CD4-positive, alpha-beta T cell treated with Interferon gamma for 1 hour (primary cell): Measurements from ENCODE around the gene CLEC2L.
"Not testable (repeated sequence)": the region's sequence is repeated elsewhere in the genome, so short reads cannot be mapped to it uniquely, and the experiment has no call there.

Experiments used
- DNase-seq: peaks from one replicate; pipeline ENCODE4 v3.0.0-alpha.2; 2020

The CLEC2L gene

DNA sequence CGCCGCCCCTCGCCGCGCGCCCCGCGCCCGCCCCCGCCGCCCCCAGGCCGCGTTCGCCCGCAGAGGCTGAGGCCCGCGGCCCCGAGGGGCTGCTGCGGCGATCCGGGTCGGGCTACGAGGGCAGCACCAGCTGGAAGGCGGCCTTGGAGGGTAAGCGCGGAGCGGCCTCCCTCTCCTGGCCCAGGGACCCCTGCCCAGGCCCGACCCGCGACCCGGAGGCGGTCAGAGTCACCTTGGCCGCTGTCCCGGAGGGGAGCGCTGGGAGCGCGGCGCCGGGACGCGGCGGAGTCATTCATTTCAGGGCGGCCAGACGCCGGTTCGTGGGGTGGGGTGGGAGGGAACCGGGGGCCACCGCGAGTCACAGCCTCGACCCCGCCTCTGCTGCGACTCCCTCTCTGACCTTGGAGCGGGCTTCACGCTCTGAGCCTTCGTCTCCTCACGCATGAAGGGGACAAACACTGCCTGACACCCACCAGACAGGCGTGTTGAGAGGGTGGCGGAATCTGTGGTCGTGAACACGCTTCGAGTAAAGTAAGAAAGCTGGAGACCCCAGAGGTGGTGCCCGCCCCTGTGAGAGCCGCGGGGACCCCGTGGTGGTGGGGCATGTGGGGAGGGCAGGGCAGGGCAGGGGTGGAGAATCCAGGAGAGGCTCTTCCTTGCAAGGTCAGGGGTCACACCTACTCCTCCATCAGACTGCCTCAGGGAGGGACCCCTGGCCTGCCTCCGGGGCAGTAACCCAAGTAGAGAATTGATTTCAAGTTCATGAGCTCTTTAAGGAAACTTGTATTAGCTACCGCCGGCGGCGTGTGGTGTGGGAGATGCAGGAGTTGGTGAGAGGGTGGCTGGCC, 707 bp downstream of the CLEC2L start:
- DNase-seq = no peak

DNA sequence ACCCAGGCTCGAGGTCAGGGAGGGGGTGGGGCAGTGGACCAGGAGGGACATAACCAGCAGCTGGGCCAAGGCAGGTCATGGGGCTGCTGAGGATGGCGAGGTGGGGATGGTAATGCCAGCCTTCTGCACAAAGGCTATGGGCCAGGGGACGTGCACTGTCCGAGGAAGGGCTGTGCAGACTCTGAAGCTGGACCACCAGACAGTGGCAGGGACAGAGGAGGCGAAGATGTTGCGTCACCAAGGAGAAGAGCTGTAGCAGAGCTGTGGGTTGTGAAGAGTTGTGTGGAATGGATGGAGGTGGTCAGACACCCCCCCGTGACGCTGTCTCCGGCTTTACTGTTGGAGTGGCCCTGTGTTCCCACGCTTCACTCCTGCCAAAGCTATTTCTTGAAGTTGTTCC, 1.8 kb downstream of the CLEC2L start:
- no peak for DNase-seq

DNA sequence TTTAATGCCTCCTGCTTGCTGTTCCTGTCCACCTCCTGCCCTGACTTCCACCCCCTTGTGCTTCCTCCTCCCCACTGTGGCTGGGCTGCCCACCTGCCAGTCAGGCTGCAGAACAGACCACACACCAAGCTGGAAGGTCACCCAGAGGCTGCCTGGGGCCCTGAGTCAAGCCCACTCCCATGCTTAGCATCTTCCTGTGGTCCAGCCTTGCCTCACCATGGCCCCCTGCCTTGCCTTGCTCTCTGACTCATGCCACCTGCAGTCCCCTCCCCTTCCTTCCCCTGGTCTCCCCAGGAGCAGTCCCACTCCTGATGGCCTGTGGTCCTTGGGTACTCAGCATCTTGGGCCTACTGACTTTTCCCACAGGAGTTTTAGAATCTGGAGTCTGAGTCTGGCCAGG, 2.3 kb downstream of the CLEC2L start:
- no peak for DNase-seq

DNA sequence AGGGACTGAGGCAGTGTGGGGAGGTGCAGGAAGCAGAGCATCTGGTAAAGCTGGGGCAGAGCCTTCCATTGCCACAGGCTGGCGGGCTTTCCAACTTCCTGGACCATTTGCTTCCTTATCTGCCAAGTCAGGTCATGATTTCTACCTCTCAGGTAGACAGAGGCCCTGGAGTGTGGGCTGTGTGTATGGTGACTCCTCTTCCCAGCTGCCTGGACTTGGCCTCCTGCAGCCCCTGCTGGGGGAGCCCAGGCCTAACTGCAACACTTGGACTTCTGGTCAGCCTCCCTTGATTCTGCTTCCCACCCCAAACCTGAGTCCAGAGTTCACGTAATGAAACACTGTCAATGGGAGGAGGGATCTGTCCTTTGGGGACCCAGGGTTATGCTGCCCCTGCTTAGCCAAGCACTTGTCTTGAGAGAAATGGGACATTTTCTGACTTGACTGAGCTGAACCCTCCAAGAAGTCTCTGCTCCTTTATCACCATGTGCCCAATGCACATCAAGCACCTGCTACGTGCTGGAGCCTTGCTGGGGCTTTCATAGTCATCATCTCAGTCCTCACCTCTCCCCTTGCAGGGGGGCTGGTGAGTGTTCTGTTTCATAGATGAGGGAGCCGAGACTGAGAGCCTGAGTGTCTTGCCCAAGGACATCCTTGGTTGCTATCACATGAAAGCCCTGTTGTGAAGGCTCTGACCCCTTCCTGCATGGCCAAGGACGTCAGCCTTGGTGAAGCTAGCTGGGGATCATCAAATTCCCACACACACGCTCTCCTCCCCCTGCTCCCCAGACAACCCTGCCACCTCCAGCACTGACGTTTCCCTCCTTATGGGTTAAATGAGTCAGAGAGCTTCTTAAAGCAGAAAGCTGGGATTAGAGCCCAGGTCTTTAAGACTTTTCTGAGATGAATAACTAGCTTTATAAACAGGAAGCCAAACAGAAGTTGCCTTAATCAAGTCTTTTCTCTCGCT, 3.4 kb downstream of the CLEC2L start:
- DNase-seq = no peak

DNA sequence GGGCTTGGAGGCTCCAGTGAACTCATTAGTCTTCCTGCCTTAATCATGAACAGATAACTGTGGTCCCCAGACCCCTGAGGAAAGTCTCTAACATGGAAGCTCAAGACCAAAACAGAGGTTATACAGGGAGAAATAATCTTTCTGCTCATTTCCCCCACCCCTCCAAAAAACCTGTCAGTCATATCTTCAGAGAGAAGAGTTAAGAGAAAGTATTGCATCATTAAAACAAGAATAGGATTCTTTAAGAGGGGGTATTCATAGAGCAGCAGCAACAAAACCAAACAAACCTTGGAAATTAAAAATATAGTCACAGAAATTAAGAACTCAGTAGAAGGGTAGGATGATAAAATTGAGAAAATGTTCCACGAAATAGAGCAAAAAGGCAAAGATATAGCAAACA, 7.6 kb downstream of the CLEC2L start:
- no peak for DNase-seq

DNA sequence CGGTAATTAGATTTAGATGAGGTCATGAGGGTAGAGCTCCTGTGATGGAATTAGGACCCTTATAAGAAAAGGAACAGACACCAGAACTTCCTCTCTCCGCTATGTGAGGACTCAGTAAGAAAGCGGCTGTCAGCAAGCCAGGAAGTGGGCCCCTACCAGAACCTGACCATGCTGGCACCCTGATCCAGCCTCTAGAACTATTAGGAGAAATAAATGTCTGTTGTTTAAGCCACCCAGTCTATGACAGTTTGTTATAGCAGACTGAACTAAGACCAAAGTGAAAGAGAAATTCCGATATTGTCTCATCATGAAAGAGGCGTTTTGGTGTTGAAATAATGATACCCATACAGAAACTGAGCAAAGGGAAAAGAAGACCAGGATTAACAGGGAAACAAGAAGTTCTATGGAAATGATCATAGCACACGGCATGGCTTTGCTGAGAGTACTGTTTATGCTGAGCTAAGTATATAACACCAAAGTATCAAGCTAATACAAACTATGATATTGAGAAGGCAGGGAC, 9.2 kb downstream of the CLEC2L start:
- DNase-seq = no peak

DNA sequence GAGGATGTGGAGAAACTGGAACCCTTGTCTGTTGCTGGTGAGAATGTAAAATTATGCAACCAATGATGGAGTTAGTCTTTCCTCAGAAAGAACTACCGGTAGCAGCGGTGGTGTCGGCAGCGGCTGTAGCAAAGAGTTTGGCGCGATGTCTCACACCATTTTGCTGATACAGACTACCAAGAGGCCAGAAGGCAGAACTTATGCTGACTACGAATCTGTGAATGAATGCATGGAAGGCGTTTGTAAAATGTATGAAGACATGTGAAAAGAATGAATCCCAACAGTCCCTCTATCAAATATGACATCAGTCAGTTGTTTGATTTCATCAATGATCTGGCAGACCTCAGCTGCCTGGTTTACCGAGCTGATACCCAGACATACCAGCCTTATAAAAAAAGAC, 10.6 kb downstream of the CLEC2L start:
- DNase-seq = no peak

DNA sequence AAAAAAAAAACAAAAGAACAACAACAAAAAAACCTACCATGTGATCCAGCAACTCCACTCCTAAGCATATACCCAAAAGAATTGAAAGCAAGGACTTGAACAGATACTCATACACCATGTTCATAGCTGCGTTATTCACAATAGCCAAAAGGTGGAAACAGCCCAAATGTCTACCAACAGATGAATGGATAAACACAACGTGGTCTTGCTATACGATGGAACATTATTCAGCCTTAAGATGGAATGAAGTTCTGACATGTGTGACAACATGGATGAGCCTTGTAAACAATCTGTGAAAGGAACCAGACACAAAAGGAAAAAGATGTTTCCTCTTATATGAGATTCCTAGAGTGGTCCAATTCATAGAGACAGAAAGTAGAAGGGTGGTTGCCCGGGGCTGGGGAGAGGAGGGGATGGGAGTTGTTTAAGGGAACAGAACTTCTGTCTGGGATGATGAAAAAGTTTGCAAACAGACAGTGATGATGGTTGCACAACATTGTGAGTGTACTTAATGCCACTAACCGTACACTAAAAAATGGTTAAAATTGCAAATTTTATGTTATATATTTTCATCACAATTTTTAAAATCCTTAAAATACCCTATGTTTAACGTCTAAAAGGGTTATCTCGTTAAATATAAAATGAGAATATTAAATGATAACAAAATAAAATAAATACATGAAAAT, 11.6 kb downstream of the CLEC2L start:
- DNase-seq = no peak

DNA sequence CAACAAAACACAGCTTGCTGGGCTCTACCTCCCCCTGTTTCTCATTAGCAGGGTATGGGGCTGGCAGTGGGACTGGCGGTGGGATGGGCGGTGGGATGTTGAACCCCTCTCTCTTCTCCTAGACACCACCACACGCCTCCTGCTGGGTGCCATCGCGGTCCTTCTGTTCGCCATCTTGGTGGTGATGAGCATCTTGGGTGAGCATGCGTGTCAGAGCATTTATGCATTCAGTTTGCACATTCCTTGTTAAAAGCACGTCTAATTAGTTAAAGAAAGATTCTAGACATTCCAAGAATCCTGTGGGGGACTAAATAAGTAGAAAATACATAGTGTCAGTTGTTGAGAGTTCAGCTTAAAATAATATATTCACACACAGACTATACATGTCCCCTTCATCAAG, 12.7 kb downstream of the CLEC2L start:
- DNase-seq = no peak

DNA sequence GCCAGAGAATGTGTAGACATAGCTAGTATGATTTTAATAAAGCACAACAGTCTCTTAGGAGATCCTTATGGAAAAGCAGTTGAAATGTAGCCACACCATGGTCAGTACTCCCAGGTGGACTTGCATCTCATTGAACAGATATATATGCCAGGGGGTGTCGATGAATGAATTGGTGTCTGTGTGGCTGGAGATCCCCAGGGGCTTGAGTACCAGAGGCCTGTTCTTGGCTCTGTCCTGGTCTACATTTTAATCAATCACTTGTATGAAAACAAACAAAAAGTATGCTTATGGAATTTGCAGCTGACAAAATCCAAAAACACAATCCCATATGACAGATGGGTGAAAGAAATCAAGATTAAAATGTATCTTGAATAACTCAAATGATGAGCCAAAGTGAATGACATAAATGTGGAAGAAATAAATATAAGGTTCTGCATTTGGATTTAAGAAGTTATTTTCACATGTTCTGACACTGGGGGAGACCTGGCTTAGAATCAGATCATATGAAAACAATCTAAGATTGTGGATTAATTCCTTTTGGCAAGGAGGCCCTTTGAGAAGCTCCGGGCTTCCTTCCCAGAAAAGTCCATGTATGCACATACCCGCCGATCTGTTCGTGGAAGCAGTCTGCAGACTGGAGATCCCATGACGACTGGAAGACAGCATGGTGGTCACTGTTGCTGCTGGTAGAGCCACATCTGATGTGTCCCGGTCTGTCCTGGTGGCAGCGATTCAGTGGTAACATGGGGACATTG, 15.6 kb downstream of the CLEC2L start:
- no peak for DNase-seq

DNA sequence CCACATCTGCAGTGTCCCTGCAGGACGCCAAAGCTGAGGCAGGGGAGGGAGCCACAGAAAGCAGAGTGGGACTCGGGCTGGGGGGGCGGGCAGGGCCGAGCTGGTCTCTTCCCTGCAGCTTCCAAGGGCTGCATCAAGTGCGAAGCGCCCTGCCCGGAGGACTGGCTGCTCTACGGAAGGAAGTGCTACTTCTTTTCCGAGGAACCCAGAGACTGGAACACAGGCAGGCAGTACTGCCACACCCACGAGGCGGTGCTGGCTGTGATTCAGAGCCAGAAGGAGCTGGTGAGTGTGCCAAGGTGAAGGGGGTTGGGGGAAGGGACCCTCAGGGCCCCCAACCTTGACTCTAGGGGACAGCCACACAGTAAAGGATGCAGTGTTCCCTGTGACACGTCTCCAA, 16.7 kb downstream of the CLEC2L start:
- DNase-seq = no peak

DNA sequence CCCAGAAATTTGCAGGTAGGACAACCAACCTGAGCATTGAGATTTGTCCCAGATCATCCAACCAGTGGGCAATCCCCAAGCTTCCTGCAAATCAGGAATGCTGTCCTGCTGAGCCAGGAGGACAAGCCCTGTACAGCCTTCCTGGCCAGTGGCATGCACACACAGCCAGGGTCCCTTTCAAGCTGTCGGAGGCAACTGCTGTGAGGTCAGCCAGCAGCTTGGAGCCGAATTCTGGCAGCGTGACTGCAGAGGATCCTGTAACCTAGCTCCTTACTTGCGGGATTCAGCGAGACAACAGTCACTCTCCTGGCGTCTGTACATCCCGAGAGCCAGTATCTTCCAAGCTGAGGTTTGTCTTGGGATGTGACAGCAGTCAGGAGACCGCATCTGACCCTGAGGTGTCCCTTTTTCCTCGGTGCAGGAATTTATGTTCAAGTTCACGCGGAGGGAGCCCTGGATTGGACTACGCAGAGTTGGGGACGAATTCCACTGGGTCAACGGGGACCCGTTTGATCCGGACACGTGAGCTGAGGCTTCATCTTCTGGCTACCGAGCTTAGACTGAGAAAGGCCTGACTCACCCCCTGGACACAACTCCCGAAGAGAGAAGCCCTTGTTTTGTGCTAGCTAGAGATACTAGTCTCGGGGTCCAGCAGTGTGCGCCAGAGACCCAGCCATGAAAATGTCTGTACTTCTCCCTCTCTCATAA, 18.3 kb downstream of the CLEC2L start:
- no peak for DNase-seq

DNA sequence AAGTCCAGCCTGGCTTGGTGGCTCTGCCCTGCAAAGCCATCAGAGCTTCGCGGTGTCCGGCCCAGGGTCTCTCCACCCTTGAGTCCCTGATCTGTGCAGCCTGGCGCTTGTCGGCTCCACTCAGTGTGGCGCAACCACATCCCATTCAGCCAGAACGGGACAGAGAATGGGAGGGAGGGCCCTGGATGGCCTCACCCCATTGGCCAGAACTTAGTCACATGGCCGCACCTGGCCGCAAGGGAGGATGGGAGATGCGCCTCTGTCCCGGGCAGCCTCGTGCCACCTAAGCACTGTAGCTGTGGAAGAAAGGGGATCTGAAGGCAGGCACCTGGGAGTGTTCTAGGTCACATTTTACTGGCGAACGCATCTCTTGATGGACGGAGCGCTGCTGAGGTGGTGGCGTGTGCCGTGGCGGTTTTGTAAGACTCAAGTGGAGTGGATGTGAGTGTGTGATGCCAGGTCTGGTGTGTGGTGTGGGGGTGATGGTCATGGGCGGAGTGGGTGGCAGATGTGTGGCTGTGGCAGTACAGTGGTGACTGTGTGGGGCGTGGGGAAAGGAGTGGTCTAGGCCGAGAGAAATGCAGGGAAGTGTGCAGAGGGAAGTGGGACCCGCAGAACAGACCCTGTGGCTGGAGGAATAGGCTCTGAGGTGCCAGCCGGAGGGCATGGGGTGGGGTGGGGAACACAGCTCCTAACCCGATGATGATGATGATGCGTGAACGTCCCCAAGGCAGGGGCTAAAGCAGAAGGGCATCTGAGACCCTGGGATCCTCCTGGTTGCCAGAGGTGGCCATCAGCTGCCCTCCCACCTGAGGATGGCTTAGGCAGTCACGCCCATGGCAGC, 19.0 kb downstream of the CLEC2L start:
- no peak for DNase-seq

DNA sequence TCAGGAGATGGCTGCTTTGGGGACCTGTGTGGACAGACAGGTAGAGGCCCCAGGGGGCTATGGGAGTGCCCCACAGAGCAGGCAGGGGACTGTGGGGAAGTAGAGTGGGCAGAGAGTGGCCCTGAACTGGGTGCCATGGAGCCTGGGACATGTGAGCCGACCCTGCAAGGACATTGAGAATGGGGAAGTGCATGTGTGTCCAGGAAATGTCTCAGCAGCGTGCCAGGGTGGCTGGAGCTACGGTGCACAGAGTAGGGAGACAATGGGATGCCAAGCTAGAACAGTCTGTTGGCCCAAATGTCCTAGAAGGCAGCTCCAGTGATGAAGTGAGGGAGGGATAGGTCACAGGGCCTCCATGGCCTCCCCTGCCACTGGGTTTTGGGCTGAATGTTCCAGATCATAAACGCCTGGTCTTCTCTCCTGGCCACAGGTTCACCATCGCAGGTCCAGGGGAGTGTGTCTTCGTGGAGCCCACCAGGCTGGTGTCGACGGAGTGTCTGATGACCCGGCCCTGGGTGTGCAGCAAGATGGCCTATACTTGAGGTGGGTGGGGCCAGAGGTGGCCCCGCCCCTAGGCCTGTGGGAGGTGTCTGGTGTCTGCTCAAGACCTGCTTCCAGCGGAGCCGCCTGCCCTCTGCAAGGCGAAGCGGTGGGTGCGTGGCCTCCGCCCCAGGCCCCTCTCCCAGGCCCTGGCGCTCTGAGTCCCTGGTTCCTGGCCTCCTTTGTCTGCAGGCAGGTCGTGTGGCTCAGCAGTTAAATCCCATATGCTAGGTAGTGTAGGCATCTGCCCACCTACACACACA, 20.5 kb downstream of the CLEC2L start:
- no peak for DNase-seq

DNA sequence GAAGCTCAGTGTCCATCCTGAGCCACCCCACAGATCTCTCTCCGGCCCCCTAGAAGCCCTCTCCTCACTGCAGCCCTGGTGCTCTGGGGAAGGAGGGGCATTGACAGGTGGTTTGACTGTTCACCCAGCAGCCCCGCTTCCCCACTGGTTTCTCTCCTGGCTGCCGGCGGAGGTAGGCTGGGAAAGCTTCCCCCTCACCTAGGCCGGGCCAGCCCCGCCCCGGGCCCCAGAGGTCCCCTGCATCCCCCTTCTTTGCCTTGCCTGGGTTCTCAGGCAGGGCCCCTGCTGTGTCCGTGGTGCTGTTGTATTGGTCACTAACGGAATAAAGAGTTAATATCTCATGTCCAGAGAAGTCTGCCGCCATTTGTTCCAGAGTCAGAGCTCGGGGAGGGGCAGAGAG, 21.2 kb downstream of the CLEC2L start:
- no peak for DNase-seq

DNA sequence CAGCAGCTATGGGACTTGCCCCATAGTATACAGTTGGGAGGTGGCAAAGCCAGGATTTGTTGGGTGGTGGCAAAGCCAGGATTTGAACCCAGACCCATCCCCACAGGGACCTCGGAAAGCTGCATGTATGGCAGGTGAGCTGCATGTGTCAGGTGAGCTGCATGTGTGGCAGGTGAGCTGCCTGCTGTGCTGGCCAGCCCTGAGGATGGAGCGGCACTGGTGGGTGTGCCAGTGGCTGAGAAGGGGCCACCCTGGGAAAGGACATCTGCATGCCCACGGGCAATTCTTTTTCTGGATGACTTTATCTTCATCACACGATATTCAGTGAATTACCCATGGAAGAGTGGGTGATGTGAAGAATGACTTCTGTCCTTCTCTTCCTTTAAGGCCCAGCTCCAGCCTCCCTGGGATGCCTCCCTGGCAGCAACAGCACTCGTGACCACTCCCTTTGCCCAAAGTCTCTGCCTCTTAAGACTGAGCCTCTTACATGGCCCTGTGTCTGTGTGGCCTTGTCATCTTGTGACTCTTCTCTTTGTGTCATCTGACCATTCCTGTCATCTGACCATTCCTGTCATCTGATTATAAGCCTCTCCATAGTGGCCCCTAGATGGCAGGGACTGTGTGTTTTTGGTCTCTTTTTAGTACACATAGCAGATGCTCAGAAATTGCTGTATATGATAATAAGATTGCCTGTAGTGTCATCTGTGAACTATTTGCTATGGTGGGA, 25.0 kb downstream of the CLEC2L start:
- no peak for DNase-seq

DNA sequence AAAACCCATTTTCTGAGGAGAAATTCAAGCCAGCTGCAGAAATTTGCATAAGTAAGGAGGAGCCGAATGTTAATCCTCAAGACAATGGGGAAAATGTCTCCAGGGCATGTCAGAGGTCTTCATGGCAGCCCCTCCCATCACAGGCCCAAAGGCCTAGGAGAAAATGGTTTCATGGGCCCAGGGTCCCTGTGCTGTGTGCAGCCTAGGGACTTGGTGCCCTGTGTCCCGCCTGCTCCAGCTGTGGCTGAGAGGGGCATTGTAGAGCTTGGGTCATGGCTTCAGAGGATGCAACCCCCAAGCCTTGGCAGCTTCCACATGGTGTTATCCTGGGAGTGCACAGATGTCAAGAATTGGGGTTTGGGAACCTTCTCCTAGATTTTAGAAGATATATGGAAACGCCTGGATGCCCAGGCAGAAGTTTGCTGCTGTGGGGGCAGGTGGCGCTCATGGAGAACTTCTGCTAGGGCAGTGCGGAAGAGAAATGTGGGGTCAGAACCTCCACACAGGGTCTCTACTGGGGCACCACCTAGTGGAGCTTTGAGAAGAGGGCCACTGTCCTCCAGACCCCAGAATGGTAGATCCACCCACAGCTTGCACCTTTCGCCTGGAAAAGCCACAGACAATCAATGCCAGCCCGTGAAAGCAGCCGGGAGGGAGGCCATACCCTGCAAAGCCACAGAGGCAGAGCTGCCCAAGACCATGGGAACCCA, 30.7 kb downstream of the CLEC2L start:
- not testable (repeated sequence) for DNase-seq

DNA sequence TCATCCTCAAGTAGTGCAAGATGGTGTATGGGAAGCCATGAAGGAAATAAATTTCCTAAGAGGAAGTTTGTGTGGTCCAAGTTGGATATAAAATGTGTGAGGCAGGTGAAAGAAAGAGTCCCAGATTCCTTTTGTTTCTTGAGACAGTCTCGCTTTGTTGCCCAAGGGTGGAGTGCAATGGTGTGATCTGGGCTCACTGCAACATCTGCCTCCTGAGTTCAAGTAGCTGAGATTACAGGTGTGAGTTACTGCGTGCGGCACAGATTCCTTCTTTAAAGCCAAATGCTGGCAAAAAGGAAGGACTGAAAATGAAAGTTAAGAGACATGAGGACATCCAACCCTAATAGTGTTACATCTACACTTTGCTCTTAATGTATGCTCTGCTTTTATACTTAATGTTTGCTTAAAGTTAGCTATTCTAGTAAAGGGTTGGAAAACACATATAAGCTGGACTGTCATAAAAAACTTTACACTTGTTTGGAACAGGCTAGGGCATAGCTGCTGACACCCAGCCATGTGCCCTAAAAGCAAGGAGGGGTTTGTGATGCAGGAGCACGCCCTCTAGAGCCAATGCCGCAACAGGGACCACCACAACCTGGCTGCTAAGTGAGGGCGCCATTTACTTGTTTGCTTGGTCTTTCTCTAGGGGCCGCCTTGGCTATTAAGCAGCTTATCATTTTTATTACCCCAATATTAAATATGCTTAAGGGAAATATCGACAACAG, 34.5 kb downstream of the CLEC2L start:
- no peak for DNase-seq
